K562 (cell line): ENCODE data around the gene GPC3. TPM values are rescaled to one million over a fixed set of nuclear protein-coding genes. Genes with fewer than 3 reads are reported as not detected.

Experiments
- ATAC-seq: fragments of 200-7000 bp; cut with Tn5 transposase; 3 replicates; pipeline ENCODE4 v1.9.1; 2020; ENCODE audit warnings: moderate library complexity
- BruUV-seq: library from RNA; stranded (reverse); fragments of 400-500 nt; replicated peaks from 2 replicates; lab custom pipeline; 2021; lab: Mats Ljungman, UMichigan
- CTCF ChIA-PET: fragments of 300-600 bp; formaldehyde crosslinking; extraction: SDS; loops from one replicate; lab custom pipeline; 2021; ENCODE audit warnings: low intra/inter-chr PET ratio; lab: Yijun Ruan, JAX
- POLR2A ChIA-PET: fragments of 300-600, 350-650 bp; sonication (Branson Sonifier 250); formaldehyde crosslinking; extraction: SDS; loops from one replicate; lab custom pipeline; 2021; ENCODE audit warnings: antibody characterized with exemption, inconsistent platforms; lab: Yijun Ruan, JAX
- DNase-seq, 4 experiments: peaks; one replicate each; pipeline versions ENCODE4 v3.0.0 to v3.0.0-alpha.2; 2011 to 2018; ENCODE audit warnings: low spot score in 3 of 4, mixed read lengths in 3 of 4; ENCODE audit errors: extremely low read depth in 1 of 4
- FAIRE-seq: peaks from 2 replicates; lab custom pipeline; 2011; peaks lifted over from hg19 to GRCh38; lab: Jason Lieb, UNC
- H2AFZ ChIP-seq: 2 replicates; pipeline ENCODE4 v1.6.0; 2011; ENCODE audit warnings: low read depth, low read length, control low read depth, inconsistent platforms
- H3K27ac ChIP-seq: fragments of 200-600 bp; 3 replicates; pipeline ENCODE4 v1.8.0; 2011; ENCODE audit warnings: low read depth, mild to moderate bottlenecking, control low read depth, inconsistent platforms, low read length, moderate library complexity, mixed read lengths; ENCODE audit errors: extremely low read depth
- H3K27me3 ChIP-seq, 2 experiments: fragments of 300-600 bp in 1 of 2; 2 replicates in 1 of 2; 3 replicates in 1 of 2; pipeline versions ENCODE4 v1.6.0 to v1.8.0; 2011; ENCODE audit warnings: inconsistent platforms in 2 of 2, low read length in 2 of 2, mild to moderate bottlenecking in 1 of 2, mixed read lengths in 1 of 2, moderate library complexity in 1 of 2; ENCODE audit not compliant: control insufficient read depth in 2 of 2, insufficient read depth in 2 of 2
- H3K36me3 ChIP-seq: fragments of 300-600 bp; 3 replicates; pipeline ENCODE4 v1.8.0; 2011; ENCODE audit warnings: mild to moderate bottlenecking, low read length, inconsistent platforms; ENCODE audit not compliant: control insufficient read depth, insufficient read depth
- H3K4me1 ChIP-seq, 2 experiments: fragments of 200-600 bp in 1 of 2; replicated peaks in 1 of 2; 2 replicates in 1 of 2; 3 replicates in 1 of 2; pipeline versions ENCODE4 v1.5.1 to v1.8.0; 2011; ENCODE audit warnings: inconsistent platforms in 2 of 2, low read length in 2 of 2, mild to moderate bottlenecking in 1 of 2, mixed read lengths in 1 of 2, moderate library complexity in 1 of 2; ENCODE audit not compliant: control insufficient read depth in 2 of 2, insufficient read depth in 2 of 2
- H3K4me2 ChIP-seq: 2 replicates; pipeline ENCODE4 v1.6.1; 2011; ENCODE audit warnings: low read length, control low read depth, inconsistent platforms, mixed read lengths; ENCODE audit not compliant: insufficient read depth
- H3K4me3 ChIP-seq: fragments of 200-600 bp; sonication (generic), shearing (Covaris generic); 2 replicates; pipeline ENCODE4 v1.5.1; 2016; ENCODE audit warnings: control low read depth, inconsistent platforms
- H3K79me2 ChIP-seq: fragments of 200-600 bp; 3 replicates; pipeline ENCODE4 v1.8.0; 2011; ENCODE audit warnings: low read length, inconsistent platforms; ENCODE audit not compliant: control insufficient read depth, insufficient read depth
- H3K9ac ChIP-seq, 2 experiments: 2 replicates each; pipeline versions ENCODE4 v1.6.0 to v1.6.1; 2011; ENCODE audit warnings: low read depth in 2 of 2, low read length in 2 of 2, control low read depth in 1 of 2, inconsistent platforms in 1 of 2, mild to moderate bottlenecking in 1 of 2, mixed read lengths in 1 of 2; ENCODE audit not compliant: insufficient read depth in 1 of 2
- H3K9me1 ChIP-seq: one replicate; pipeline ENCODE4 v1.6.0; 2011; ENCODE audit warnings: inconsistent platforms, mild to moderate bottlenecking, low read length, moderate library complexity; ENCODE audit not compliant: control insufficient read depth, insufficient read depth
- H3K9me3 ChIP-seq: replicated peaks from 2 replicates; pipeline ENCODE4 v1.5.1; 2011; ENCODE audit warnings: low read depth, low read length, inconsistent platforms; ENCODE audit not compliant: control insufficient read depth, insufficient read depth
- H4K20me1 ChIP-seq: replicated peaks from 2 replicates; pipeline ENCODE4 v1.6.1; 2011; ENCODE audit warnings: low read length, inconsistent platforms, mixed read lengths; ENCODE audit not compliant: control insufficient read depth, insufficient read depth
- CBFA2T2 ChIP-seq: fragments of 450-650 bp; conservative IDR thresholded peaks from 2 replicates; pipeline ENCODE4 v1.6.1; 2017; ENCODE audit warnings: mild to moderate bottlenecking
- COPS2 ChIP-seq: fragments of 450-650 bp; conservative IDR thresholded peaks from 2 replicates; pipeline ENCODE4 v1.6.1; 2016; ENCODE audit warnings: mild to moderate bottlenecking, moderate library complexity
- NCOA6 ChIP-seq: fragments of 450-650 bp; IDR thresholded peaks from 2 replicates; pipeline ENCODE4 v1.6.1; 2017; ENCODE audit warnings: mild to moderate bottlenecking
- POLR2AphosphoS2 ChIP-seq: IDR thresholded peaks from 2 replicates; pipeline ENCODE4 v1.6.1; 2012; ENCODE audit warnings: low read length, improper control_type of control experiment
- PYGO2 ChIP-seq: fragments of 450-650 bp; IDR thresholded peaks from 2 replicates; pipeline ENCODE4 v1.6.1; 2016; ENCODE audit warnings: mild to moderate bottlenecking, missing genetic modification characterization, moderate library complexity, missing compliant biosample characterization
- RFX5 ChIP-seq: IDR thresholded peaks from 2 replicates; pipeline ENCODE4 v1.6.1; 2011; ENCODE audit warnings: low read depth, mild to moderate bottlenecking, improper control_type of control experiment, low read length
- TCF3 ChIP-seq: sonication (generic); formaldehyde crosslinking; IDR thresholded peaks from 2 replicates; pipeline ENCODE4 v1.4.0; 2020; ENCODE audit warnings: mild to moderate bottlenecking, missing genetic modification reagents
- TCFL5 ChIP-seq: fragments of 250-450 bp; sonication (Bioruptor Pico); conservative IDR thresholded peaks from 2 replicates; pipeline ENCODE4 v1.6.1; 2021; ENCODE audit warnings: mild to moderate bottlenecking, moderate library complexity, matching md5 sums
- WGBS: fragments of 100-300 bp; shearing (Covaris generic); methylation state at CpG from one replicate; pipeline ENCODE4 v1.1.6; 2016; ENCODE audit warnings: low coverage, mixed read lengths; ENCODE audit not compliant: insufficient coverage; ENCODE audit errors: missing lambda C conversion rate; 5-methylcytosine and 5-hydroxymethylcytosine counted together
- in situ Hi-C: fragments of 300-500 bp; cut with MboI; formaldehyde crosslinking; loops from 4 replicates; pipeline ENCODE4 v1.15.0; 2018; ENCODE audit warnings: inconsistent platforms, mixed read lengths
- intact Hi-C: fragments of 100-400 bp; cut with micrococcal nuclease; formaldehyde crosslinking; loops from 2 replicates; pipeline ENCODE4 v1.14.2; 2022
- polyA plus RNA-seq, 8 experiments: library from polyadenylated mRNA; depleted of rRNA in 4 of 8; stranded (reverse) in 5 of 8; unstranded in 3 of 8; fragments of >200 nt; fragmentation: Nextera tagmentation in 2 of 8; fragmentation: Illumina TruSeq in 1 of 8; extraction: Ambion mirVana in 2 of 8; extraction: Trizol in 1 of 8; gene quantifications; 2 replicates each; pipeline versions ENCODE4 v1.2.1 to v1.2.3, GENCODE V29; 2011 to 2014; ENCODE audit warnings: inconsistent platforms in 1 of 8, missing spikeins in 1 of 8
- total RNA-seq, 7 experiments: library from RNA; depleted of rRNA in 6 of 7; stranded (reverse); fragments of >200 nt in 6 of 7; fragmentation: Illumina TruSeq in 2 of 7; extraction: Trizol in 2 of 7; gene quantifications; 2 replicates each; pipeline versions ENCODE4 v1.2.1 to v1.2.3, GENCODE V29; 2011 to 2021; ENCODE audit warnings: low replicate concordance in 1 of 7

GPC3 gene
- total and polyA plus RNA-seq, 9 of the 15 experiments (the other 6 are each of a cell fraction or from before 2014, with no cell fraction given) = 0.42 TPM; not detected in 8

DNA sequence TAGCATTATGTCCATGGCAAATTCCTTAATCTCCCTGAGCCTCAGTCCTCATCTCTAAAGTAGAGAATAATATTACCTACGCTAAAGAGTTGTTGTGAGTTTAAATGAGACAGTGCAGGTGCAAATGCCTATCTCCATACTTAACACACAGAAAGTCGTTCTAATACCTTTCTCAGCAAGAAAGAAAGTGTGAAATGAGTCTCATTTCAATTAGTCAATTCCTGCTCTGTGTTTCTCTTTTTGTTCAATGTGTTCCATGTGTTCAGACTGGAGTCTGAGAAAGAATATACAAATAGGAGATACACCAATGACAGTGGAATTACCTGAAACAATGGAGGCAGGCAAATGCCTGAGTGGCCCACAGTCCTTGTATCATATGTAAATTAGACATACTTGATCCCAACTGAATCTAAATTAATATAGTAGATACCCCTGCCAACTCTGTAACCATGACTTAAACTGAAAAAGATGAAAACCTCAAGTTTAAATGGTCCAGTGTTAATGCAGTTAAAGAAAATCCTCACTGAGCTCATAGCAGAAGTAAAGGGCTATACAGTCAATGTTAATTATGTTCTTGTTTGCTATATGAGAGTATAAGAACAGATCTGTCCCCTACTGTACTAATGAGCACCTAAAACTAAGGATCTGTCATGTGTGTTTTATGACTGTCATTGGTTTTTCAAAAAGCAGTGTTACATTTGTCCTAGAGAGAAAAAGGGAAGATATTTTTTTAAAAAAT is 68.2 kb downstream of the GPC3 start (continued):
- TF ChIP-seq CBFA2T2 (no peak), NCOA6 (no peak), POLR2AphosphoS2 (no peak), TCF3 (CRISPR knock-in tag) (no peak)
- TF ChIP-seq, all 486 proteins: peak for 0

DNA sequence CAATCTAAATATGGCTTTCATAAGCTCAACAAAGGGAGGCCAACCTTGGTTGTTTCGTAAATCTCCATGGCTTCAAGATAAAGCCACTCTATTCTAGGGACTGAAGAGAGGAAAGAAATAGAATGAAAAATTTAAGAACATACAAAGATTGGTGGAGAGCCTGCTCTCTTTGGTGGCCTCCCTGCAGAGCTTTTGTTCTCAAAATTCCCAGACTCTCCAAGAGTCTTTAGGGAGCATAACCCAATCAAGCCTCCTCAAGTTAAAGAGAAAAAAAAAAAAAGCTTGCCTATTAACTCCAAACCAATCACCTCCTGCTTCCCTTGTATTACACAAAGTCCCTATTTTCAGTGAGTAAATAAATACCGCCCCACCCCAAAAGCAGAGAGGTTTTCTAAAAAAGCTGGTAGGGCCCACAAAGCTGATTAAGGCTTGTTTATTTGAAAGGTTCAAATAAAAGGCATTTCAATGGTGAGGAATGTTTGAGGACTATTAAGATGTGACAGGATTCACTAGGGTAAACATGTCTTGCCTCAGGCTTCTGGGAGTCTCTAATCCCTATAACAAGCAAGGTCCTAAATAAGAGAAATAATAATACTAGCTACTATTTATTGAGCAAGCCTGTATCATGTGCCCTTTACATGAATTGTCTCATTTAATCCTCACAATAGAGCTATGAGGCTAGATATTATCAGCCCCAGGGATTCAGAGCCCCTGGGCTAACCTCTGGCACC is 71.6 kb downstream of the GPC3 start:
- Histone ChIP-seq H3K27ac (no peak overlapping the region), H3K27me3 (no peaks in the 10 kb centered on the region), H3K79me2 (no peaks in the 10 kb centered on the region), H3K9me1 (no peaks in the 10 kb centered on the region), H2AFZ (no peak overlapping the region), H3K4me1 (no peaks in the 10 kb centered on the region), H4K20me1 (no peaks in the 10 kb centered on the region), H3K9ac (no peak overlapping the region), H3K4me3 (no peak overlapping the region), H3K9me3 (no peaks in the 10 kb centered on the region), H3K4me2 (no peak overlapping the region), H3K36me3 (no peaks in the 10 kb centered on the region)
- WGBS = 0% methylated on average over 2 of the region's 2 CpGs
- ChIA-PET CTCF (no interaction called here), POLR2A (interaction anchor here (0.9 kb wide), 1 partner anchor 10 kb away, joined by 3 read pairs; no protein-coding TSS in a partner anchor)
- FAIRE-seq (no peak), DNase-seq (no peak)
- in situ Hi-C loops = no loop called here
- BruUV-seq = no TSS peak
- TF ChIP-seq RFX5 = no peak
- no peak for TF ChIP-seq COPS2
- no peak for TF ChIP-seq TCFL5 (CRISPR knock-in tag)
- TF ChIP-seq PYGO2 = no peak
- TF ChIP-seq, all 486 proteins: peak for 0
- ATAC-seq = no peak
- intact Hi-C loops = no loop called here
